ENCODE results near the gene ARHGAP45. TPM values are rescaled to one million over a fixed set of nuclear protein-coding genes. Genes with fewer than 3 reads are reported as not detected.

ARHGAP45 gene
- total RNA-seq, 4 donors from 2014 or later: 9.5 to 29.8 (median 14.6) TPM

- TF ChIP-seq POLR2A (IDR thresholded peaks at IDR 0.05): no peak
- TF ChIP-seq POLR2AphosphoS5 (IDR thresholded peaks at IDR 0.05): no peak
- TF ChIP-seq CTCF (IDR thresholded peaks at IDR 0.05): no peak
- no peak for TF ChIP-seq EP300 (IDR thresholded peaks at IDR 0.05)
- H3K36me3 ChIP-seq: peaks cover 0 to 100% of the 10 kb centered on the region in 2 donors
- peaks cover 0 to 27% (median 0%) of the 10 kb centered on the region in 3 donors for H3K4me1 ChIP-seq
- H3K4me3 ChIP-seq: no peak overlapping the region
- H3K27ac ChIP-seq: no peak overlapping the region
- WGBS, 2 donors (ENCODE audit: low coverage in 1 of 2): 100% methylated on average over 2 of the region's 10 CpGs; no CpG with 5 or more reads in 1 of the 2 donors
- H3K27me3 ChIP-seq: no peaks in the 10 kb centered on the region
- no peaks in the 10 kb centered on the region for H3K9me3 ChIP-seq
- ATAC-seq: no peak
Observed at GRCh38 chr19:1121395-1121794, 54.4 kb downstream of the ARHGAP45 start.

GRCh38 chr19:1122021-1122971 is 55.3 kb downstream of the ARHGAP45 start:
- TF ChIP-seq EP300 (IDR thresholded peaks at IDR 0.05) (no peak), POLR2A (IDR thresholded peaks at IDR 0.05) (no peak), POLR2AphosphoS5 (IDR thresholded peaks at IDR 0.05) (no peak), CTCF (IDR thresholded peaks at IDR 0.05) (no peak)
- Histone ChIP-seq H3K36me3 (peaks cover 0 to 100% of the 10 kb centered on the region in 2 donors), H3K4me1 (peaks cover 0 to 34% (median 0%) of the 10 kb centered on the region in 3 donors), H3K4me3 (no peak overlapping the region), H3K27me3 (no peaks in the 10 kb centered on the region), H3K9me3 (no peaks in the 10 kb centered on the region), H3K27ac (no peak overlapping the region)
- 100% methylated on average over 4 of the region's 63 CpGs; no CpG with 5 or more reads in 1 of the 2 donors for WGBS, 2 donors (ENCODE audit: low coverage in 1 of 2)
- ATAC-seq: no peak

GRCh38 chr19:1122972-1123363 is 56.0 kb downstream of the ARHGAP45 start:
- ATAC-seq: peak; percentile 50

GRCh38 chr19:1123381-1123780 is 56.4 kb downstream of the ARHGAP45 start:
- H3K9me3 ChIP-seq: no peaks in the 10 kb centered on the region
- no peaks in the 10 kb centered on the region for H3K27me3 ChIP-seq
- H3K27ac ChIP-seq: no peak overlapping the region
- H3K4me3 ChIP-seq: no peak overlapping the region
- no peak for ATAC-seq
- 65 to 83% methylated on average over 1 to 4 of the region's 20 CpGs for WGBS, 2 donors (ENCODE audit: low coverage in 1 of 2)
- TF ChIP-seq POLR2AphosphoS5 (IDR thresholded peaks at IDR 0.05) (no peak), CTCF (IDR thresholded peaks at IDR 0.05) (no peak), POLR2A (IDR thresholded peaks at IDR 0.05) (no peak), EP300 (IDR thresholded peaks at IDR 0.05) (no peak)
- peaks cover 0 to 99% of the 10 kb centered on the region in 2 donors for H3K36me3 ChIP-seq
- peaks cover 0 to 34% (median 0%) of the 10 kb centered on the region in 3 donors for H3K4me1 ChIP-seq

More at GRCh38 chr19:1122972-1123363, 56.0 kb downstream of the ARHGAP45 start:
- Histone ChIP-seq H3K36me3 (peaks cover 0 to 100% of the 10 kb centered on the region in 2 donors), H3K27me3 (no peaks in the 10 kb centered on the region), H3K27ac (peak overlapping the region in 1 of 4 donors; percentile 11), H3K9me3 (no peaks in the 10 kb centered on the region), H3K4me3 (no peak overlapping the region), H3K4me1 (peaks cover 0 to 34% (median 0%) of the 10 kb centered on the region in 3 donors)
- 39 to 60% methylated on average over 1 to 14 of the region's 21 CpGs for WGBS, 2 donors (ENCODE audit: low coverage in 1 of 2)
- no peak for TF ChIP-seq EP300 (IDR thresholded peaks at IDR 0.05)
- peak; percentile 41 for TF ChIP-seq POLR2AphosphoS5 (IDR thresholded peaks at IDR 0.05)

GRCh38 chr19:1123885-1124677 is 57.1 kb downstream of the ARHGAP45 start:
- ATAC-seq: peak; percentile 29
- TF ChIP-seq POLR2A (IDR thresholded peaks at IDR 0.05): no peak
- no peak for TF ChIP-seq POLR2AphosphoS5 (IDR thresholded peaks at IDR 0.05)
- no peak for TF ChIP-seq EP300 (IDR thresholded peaks at IDR 0.05)
- no peak for TF ChIP-seq CTCF (IDR thresholded peaks at IDR 0.05)

More at GRCh38 chr19:1123885-1124677, 57.1 kb downstream of the ARHGAP45 start:
- Histone ChIP-seq H3K27me3 (no peaks in the 10 kb centered on the region), H3K4me3 (no peak overlapping the region), H3K9me3 (no peaks in the 10 kb centered on the region), H3K27ac (peak overlapping the region in 2 of 4 donors; percentile 30 to 48), H3K4me1 (peaks cover 0 to 39% (median 0%) of the 10 kb centered on the region in 3 donors), H3K36me3 (peaks cover 0 to 92% of the 10 kb centered on the region in 2 donors)
- WGBS, 2 donors (ENCODE audit: low coverage in 1 of 2): no CpG with 5 or more reads among the region's 23 CpGs

All from gastroesophageal sphincter (tissue), 4 donors.